HK-2 (cell line): Measurements from ENCODE around the gene ADAMTS1.

ENCODE experiments used
- DNase-seq: peaks from one replicate; pipeline ENCODE4 v3.0.0-alpha.2; 2018; ENCODE audit not compliant: unreplicated experiment

Gene ADAMTS1

GRCh38 chr21:26844258-26845065 is 747 bp downstream of the ADAMTS1 start:
- DNase-seq, result peak; percentile 48

- peak; percentile 41 for DNase-seq
These were observed 1.3 kb downstream of the ADAMTS1 start for GRCh38 chr21:26843933-26844257.

DNA sequence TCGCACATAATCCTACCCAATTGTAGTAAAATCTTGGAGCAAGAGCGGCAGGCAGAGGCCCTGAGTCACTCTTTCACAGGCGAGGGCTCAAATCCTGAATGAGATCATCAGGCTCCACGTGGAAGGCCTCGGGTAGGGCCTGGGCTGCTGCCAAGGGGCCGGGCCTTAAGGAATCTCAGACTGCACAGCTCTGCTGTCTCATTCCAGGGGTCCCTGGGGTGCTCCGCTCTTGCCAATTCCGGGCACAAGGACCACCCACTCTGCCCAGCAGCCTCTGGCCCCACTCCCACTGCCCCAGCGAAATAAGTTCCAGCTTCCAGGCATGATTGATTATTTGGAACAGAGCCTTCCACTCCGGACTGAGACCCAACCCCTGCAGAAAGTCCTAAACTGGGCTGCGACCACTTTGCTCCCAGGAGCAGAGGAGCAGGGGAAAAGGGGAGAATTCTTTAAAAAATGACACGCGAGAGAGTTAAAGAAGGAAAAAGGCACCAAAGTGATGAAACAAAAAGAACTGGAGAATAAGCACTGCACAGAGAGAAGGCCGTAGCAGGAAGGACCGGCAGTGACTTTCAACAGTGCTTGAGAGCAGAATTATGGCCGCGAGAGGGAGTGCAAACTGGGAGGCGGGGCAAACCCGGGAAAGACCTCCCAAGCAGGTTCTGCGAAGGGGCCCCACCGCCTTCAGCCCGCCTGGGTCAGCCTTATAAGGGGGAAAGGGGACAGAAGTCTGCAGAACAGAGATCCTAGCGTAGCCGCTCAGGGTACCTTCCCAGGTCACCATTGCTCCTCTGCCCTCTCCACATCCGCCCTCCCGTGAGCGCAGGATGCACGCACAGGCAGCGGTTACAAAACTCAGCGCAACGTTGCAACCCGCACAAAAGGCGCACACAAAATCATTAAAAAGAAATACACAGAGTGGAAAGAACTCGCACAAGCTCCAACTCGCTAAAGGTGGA is 2.0 kb downstream of the ADAMTS1 start:
- DNase-seq, result peak; percentile 75

GRCh38 chr21:26842300-26842699 is 2.9 kb downstream of the ADAMTS1 start:
- DNase-seq, result no peak

GRCh38 chr21:26840912-26841311 is 4.3 kb downstream of the ADAMTS1 start:
- peak; percentile 48 for DNase-seq

- no peak for DNase-seq
These were observed 5.0 kb downstream of the ADAMTS1 start for GRCh38 chr21:26840201-26840600.

GRCh38 chr21:26837539-26837938 is 7.7 kb downstream of the ADAMTS1 start:
- DNase-seq, result no peak

GRCh38 chr21:26836528-26836927 is 8.7 kb downstream of the ADAMTS1 start:
- DNase-seq, result no peak

DNA sequence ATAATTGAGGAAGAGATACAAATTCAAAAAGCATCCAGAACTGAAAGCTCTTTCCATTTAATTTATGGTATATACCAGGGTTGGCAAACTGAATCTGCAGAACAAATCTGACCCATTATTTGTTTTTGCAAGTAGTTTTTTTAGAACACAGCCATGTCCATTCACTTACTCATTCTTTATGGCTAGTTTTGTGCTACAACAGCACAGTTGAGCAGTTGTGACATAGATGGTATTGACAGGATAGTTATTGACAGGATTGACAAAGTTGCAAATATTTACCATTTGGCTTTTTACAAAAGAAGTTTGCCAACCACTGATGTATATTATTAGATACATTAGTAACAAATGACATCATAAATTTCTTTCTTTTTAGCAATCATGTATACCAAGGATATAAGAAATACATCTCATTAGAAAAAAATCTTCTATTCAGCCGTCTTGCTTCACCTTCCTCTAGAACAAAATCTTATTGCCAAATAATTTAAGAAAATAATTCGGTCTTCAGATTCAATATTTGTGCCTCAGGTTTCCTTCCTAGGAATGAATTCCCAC is 9.4 kb downstream of the ADAMTS1 start:
- no peak for DNase-seq

DNA sequence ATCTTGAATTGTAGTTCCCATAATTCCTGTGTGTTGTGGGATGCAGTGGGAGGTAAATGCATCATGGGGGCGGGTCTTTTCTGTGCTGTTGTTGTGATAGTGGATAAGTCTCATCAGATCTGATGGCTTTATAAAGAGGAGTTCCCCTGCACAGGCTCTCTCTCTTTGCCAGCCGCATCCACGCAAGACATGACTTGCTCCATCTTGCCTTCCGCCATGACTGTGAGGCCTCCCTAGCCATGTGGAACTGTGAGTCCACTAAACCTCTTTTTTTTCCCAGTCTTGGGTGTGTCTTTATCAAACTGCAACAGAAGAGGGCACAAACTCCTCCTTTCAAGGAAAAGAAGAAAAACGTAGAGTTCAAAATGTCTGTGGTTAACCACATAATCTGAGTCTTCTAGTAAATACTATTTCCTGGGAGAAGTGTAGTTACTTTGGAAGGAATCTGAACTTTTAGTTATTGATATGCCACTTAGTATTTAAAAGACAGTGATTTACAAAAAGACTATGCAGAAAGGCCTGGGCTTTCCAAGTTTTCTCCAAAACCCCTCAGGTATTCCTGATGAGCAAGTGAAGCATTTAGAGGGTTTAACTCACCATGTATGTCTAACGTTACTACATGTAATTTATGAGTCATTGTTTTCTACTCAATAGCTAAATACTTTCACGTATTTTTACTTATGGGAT is 10.0 kb downstream of the ADAMTS1 start:
- peak; percentile 18 for DNase-seq

GRCh38 chr21:26834181-26834905 is 10.9 kb downstream of the ADAMTS1 start:
- DNase-seq, result no peak

DNA sequence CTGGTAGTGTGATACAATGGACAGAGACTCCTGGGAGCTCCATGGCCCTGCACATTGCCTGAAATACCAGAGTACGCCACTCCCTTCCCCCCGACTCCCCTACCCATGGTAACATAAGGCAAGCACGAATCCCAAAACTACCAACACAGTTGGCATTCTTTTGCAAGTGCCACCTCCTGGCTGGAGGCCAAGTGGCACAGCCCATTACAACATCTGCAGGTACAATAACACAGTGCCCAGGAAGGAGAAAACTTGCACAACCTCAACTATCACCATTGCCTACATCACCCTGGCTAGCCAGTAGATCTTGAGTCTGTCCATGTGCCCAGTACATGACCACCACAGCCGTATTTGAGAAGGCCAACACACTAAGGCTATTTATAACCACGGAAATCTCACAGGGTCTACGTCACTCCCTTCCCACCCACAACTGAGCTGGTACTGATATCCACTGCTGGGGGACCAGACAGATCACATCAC is 11.7 kb downstream of the ADAMTS1 start:
- DNase-seq, result no peak

- DNase-seq, result no peak
These were observed 12.2 kb downstream of the ADAMTS1 start for GRCh38 chr21:26833011-26833410.

DNA sequence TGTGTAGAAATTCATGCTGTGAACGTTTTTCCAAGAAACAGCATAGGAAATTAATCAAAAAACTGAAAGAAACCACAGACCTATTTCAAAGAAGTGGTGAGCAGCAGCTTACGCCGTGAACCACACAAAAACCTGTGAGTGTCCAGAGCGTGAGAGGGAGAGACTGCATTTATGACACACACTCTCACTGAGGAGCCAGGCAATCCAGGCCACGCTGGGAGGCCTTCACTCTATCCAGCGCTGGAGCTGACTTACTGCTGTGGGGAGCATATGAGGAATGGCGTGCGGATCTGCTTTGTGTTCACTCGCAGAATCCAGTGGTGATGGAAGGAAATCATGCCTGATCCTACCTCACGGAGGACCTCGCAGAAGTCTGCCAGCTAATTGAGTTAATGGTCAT is 12.7 kb downstream of the ADAMTS1 start:
- no peak for DNase-seq

DNA sequence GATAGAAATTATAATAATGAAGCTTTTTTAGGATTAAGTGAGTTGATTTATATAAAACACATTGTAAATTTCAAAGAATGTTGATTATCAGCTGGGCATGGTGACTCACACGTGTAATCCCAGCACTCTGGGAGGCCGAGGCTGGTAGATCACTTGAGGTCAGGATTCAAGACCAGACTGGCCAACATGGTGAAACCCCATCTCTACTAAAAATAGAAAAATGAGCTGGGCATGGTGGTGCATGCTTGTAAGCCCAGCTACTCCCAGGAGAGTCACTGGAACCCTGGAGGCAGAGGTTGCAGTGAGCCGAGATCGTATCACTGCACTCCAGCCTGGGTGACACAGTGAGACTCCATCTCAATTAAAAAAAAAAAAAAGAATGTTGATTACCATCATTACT is 18.4 kb downstream of the ADAMTS1 start:
- DNase-seq, result no peak

DNA sequence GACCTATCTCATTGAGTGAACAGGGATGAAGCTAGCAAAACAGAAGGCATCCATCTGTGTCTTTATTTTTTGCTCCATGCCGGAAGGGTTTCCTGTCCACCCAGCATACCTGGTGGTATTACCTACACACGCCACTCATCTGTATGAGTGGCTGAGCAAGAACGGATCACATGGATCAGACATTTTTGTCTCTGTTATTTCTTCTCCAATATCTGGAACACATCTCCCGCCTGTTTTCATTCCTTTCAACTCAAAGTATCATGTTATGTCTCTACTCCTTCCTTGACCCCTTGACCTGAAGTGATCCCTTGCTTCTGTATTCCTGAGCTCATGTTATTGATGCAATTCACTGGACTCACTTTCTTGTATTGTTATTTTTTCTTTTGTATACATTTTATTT is 24.7 kb downstream of the ADAMTS1 start:
- no peak for DNase-seq

- no peak for DNase-seq
These were observed 25.4 kb downstream of the ADAMTS1 start for GRCh38 chr21:26819740-26820324.

- no peak for DNase-seq
These were observed 26.3 kb downstream of the ADAMTS1 start for GRCh38 chr21:26818906-26819305.

DNA sequence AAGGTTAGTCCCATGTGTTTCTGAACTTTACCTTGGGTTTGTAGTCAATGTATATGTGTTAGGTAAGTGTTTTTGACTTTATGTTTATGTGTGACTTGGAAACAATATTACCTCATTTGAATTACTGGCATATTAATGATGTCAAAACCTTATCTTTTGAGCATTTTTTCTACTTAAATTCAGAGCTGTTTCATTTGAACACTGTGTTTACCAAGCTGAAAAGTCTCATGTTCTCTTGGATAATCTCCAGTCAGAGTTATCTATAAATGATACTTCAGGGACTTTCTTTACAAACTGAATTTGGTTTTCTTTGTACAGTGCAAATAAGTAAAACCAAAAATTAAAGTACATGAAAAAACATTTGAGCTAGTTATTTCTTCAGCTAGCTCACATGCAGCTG is 30.0 kb downstream of the ADAMTS1 start:
- no peak for DNase-seq

DNA sequence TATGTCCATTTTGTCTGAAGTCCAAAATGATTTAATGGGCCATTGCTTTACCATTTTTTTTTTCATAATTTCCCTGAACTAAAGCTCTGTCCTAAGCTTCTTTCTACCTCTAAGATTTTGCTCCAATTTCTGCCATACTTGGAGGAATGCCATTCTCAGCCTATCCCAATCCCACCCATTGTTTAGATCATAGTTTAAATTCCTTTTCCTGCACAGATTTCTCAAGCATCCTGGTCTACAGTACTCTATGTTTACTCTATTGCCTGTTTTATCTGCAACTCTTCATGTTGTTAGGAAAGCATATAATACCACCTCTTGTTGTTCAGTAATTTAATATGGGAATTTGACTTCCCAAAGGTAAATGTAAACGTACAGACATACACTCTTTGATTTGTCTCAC is 30.8 kb downstream of the ADAMTS1 start:
- no peak for DNase-seq
